ENCODE measurements around the gene ZNF442. TPM values are rescaled to one million over a fixed set of nuclear protein-coding genes. Genes with fewer than 3 reads are reported as not detected.

The ZNF442 gene
- total and polyA plus RNA-seq, 10 of the 15 experiments (the other 5 are each of a cell fraction or from before 2014, with no cell fraction given), result 0.05 to 0.64 (median 0.23) TPM; not detected in 1

DNA sequence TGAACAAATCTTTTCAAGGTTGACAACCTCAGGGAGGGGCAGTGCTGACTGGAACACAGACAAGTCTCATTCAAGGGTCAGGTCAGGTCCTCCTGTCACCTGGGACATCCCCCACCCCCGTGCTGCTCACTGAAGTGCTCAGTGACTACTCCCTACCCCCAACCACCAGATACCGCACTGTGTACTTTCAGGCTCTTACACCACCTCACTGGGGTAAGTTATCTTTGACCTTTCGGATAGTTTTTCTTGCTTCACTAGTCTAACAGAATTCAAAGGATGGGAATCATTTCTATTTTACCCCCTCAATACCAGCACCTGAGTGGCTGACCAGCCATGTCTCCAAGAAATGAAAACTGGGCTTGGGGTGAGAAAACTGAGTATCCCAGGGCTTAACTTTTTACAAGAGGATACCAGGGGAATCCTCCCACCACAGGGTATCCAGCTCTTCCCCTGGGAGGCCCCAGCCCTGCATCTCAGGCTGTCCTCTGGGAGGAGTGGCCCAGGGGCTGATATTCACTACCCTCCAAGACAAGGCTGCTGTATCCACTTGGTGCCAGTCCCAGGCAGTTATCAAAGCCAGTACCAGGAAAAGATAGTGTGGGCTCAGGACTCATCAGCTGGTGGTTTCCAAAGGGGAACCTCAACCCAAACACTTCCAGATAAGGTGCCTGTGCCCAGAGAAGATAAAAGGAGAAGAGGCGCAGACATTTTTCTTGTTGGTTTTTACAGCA, 34.1 kb downstream of the ZNF442 start (continued):
- TF ChIP-seq RAD51 (IDR thresholded peaks at IDR 0.05), result peak; percentile 26; the same call in 1 of the 2 replicates
- TF ChIP-seq MEF2A (IDR thresholded peaks at IDR 0.05; ENCODE audit: insufficient read depth, low read depth, low read length), result peak; percentile 50; the same call in 1 of the 2 replicates
- TF ChIP-seq PRDM15 (CRISPR knock-in tag; IDR thresholded peaks at IDR 0.05), result no peak
- TF ChIP-seq ZBED1 (IDR thresholded peaks at IDR 0.05; ENCODE audit: borderline replicate concordance), result peak; percentile 72; the same call in 1 of the 2 replicates
- peak; percentile 78 for TF ChIP-seq NFIC (IDR thresholded peaks at IDR 0.05; ENCODE audit: low read depth, low read length)
- TF ChIP-seq TCF3 (IDR thresholded peaks at IDR 0.05; ENCODE audit: borderline replicate concordance, insufficient read depth, low read depth, low read length), result no peak
- TF ChIP-seq PAX8 (IDR thresholded peaks at IDR 0.05), result no peak
- TF ChIP-seq, protein P1, sequence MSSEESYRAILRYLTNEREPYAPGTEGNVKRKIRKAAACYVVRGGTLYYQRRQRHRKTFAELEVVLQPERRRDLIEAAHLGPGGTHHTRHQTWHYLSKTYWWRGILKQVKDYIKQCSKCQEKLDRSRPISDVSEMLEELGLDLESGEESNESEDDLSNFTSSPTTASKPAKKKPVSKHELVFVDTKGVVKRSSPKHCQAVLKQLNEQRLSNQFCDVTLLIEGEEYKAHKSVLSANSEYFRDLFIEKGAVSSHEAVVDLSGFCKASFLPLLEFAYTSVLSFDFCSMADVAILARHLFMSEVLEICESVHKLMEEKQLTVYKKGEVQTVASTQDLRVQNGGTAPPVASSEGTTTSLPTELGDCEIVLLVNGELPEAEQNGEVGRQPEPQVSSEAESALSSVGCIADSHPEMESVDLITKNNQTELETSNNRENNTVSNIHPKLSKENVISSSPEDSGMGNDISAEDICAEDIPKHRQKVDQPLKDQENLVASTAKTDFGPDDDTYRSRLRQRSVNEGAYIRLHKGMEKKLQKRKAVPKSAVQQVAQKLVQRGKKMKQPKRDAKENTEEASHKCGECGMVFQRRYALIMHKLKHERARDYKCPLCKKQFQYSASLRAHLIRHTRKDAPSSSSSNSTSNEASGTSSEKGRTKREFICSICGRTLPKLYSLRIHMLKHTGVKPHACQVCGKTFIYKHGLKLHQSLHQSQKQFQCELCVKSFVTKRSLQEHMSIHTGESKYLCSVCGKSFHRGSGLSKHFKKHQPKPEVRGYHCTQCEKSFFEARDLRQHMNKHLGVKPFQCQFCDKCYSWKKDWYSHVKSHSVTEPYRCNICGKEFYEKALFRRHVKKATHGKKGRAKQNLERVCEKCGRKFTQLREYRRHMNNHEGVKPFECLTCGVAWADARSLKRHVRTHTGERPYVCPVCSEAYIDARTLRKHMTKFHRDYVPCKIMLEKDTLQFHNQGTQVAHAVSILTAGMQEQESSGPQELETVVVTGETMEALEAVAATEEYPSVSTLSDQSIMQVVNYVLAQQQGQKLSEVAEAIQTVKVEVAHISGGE (CRISPR knock-in tag; IDR thresholded peaks at IDR 0.05), result no peak
- TF ChIP-seq CREM (IDR thresholded peaks at IDR 0.05; ENCODE audit: low read depth), result peak; percentile 68; the same call in 1 of the 2 replicates
- TF ChIP-seq, protein P2, sequence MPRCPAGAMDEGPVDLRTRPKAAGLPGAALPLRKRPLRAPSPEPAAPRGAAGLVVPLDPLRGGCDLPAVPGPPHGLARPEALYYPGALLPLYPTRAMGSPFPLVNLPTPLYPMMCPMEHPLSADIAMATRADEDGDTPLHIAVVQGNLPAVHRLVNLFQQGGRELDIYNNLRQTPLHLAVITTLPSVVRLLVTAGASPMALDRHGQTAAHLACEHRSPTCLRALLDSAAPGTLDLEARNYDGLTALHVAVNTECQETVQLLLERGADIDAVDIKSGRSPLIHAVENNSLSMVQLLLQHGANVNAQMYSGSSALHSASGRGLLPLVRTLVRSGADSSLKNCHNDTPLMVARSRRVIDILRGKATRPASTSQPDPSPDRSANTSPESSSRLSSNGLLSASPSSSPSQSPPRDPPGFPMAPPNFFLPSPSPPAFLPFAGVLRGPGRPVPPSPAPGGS (IDR thresholded peaks at IDR 0.05; ENCODE audit: borderline replicate concordance, insufficient read depth, low read depth, low read length, poor library complexity, severe bottlenecking), result peak; percentile 82
- no peak for TF ChIP-seq ZZZ3 (IDR thresholded peaks at IDR 0.05; ENCODE audit: control insufficient read depth, insufficient read length, low read depth)
- no peak for TF ChIP-seq EZH2 (IDR thresholded peaks at IDR 0.05; ENCODE audit: borderline replicate concordance, control insufficient read depth, low read depth, low read length)
- TF ChIP-seq, protein P3, sequence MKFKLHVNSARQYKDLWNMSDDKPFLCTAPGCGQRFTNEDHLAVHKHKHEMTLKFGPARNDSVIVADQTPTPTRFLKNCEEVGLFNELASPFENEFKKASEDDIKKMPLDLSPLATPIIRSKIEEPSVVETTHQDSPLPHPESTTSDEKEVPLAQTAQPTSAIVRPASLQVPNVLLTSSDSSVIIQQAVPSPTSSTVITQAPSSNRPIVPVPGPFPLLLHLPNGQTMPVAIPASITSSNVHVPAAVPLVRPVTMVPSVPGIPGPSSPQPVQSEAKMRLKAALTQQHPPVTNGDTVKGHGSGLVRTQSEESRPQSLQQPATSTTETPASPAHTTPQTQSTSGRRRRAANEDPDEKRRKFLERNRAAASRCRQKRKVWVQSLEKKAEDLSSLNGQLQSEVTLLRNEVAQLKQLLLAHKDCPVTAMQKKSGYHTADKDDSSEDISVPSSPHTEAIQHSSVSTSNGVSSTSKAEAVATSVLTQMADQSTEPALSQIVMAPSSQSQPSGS (IDR thresholded peaks at IDR 0.05; ENCODE audit: low read length), result peak; percentile 63
- TF ChIP-seq SUPT20H (IDR thresholded peaks at IDR 0.05; ENCODE audit: borderline replicate concordance, control insufficient read depth, low read depth, low read length), result no peak
- TF ChIP-seq BHLHE40 (IDR thresholded peaks at IDR 0.05; ENCODE audit: borderline replicate concordance in 1 of 2, low read depth in 2 of 2, low read length in 1 of 2), result peak; percentile 73 to 84
- TF ChIP-seq ESRRA (IDR thresholded peaks at IDR 0.05; ENCODE audit: low read length), result no peak
- TF ChIP-seq SIN3A (IDR thresholded peaks at IDR 0.05; ENCODE audit: low read depth, low read length), result no peak
- peak; percentile 73 for TF ChIP-seq EED (IDR thresholded peaks at IDR 0.05; ENCODE audit: low read depth)

All from GM12878 (cell line).